Choroid plexus epithelial cell (primary cell): Measurements from ENCODE around the gene GSS.

ENCODE experiments used
- DNase-seq: peaks from one replicate; pipeline ENCODE4 v3.0.0-alpha.2; 2010; ENCODE audit warnings: low read depth
- H3K4me3 ChIP-seq: 2 replicates; pipeline ENCODE4 v1.5.1; 2011; ENCODE audit warnings: low read depth, mild to moderate bottlenecking, control low read depth, low read length, moderate library complexity
- CTCF ChIP-seq: conservative IDR thresholded peaks from 2 replicates; pipeline ENCODE4 v1.5.1; 2011; ENCODE audit warnings: low read depth, mild to moderate bottlenecking, control low read depth, inconsistent platforms, low read length, moderate library complexity

The GSS gene

GRCh38 chr20:34967421-34967820 is 11.8 kb upstream of the GSS start:
- no peak for TF ChIP-seq CTCF
- H3K4me3 ChIP-seq: no peak overlapping the region
- no peak for DNase-seq

DNA sequence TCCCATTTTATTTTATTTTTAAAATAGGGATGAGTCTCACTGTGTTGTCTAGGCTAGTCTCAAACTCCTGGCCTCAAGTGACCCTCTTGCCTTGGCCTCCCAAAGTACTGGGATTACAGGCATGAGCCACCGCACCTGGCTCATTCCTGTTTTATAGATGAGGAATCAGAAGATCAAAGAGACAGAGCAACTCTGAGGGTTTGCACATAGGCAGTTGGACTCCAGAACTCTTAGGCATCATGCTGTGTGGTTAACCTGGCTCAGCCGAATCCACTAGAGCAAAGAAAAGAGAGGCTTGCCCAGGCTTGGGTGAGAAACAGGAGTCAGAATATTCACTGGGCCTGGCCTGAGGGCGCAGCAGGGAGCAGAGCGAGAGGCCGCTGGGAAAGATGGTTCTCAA is 9.4 kb upstream of the GSS start:
- no peak for DNase-seq
- no peak for TF ChIP-seq CTCF

DNA sequence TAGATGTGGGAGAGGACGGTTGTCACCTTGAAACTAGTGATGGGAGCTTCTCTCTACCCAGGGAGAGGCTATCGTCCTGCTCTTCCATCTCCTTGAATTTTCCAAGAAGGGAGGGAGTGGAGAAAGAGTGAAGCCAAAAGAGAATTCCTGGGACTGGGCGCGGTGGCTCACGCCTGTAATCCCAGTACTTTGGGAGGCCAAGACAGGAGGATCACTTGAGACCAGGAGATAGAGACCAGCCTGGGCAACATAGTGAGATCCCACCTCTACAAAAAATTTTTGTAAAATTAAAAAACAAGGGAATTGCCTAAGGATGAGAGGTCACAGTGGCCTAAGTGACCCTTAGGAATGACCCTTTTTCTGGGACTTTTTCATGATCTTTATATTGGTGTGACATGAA is 8.9 kb upstream of the GSS start:
- TF ChIP-seq CTCF: no peak
- DNase-seq: no peak
- no peak overlapping the region for H3K4me3 ChIP-seq

More for the DNA sequence above, 9.4 kb upstream of the GSS start:
- no peak overlapping the region for H3K4me3 ChIP-seq

GRCh38 chr20:34956751-34957472 is 1.3 kb upstream of the GSS start:
- DNase-seq: no peak
- no peak for TF ChIP-seq CTCF
- no peak overlapping the region for H3K4me3 ChIP-seq

GRCh38 chr20:34956041-34956458 is 444 bp upstream of the GSS start:
- DNase-seq: no peak
- H3K4me3 ChIP-seq: peak overlapping the region; percentile 84
- no peak for TF ChIP-seq CTCF

GRCh38 chr20:34954904-34955230 is 739 bp downstream of the GSS start:
- H3K4me3 ChIP-seq: peak overlapping the region; percentile 84
- TF ChIP-seq CTCF: no peak
- DNase-seq: peak; percentile 30

DNA sequence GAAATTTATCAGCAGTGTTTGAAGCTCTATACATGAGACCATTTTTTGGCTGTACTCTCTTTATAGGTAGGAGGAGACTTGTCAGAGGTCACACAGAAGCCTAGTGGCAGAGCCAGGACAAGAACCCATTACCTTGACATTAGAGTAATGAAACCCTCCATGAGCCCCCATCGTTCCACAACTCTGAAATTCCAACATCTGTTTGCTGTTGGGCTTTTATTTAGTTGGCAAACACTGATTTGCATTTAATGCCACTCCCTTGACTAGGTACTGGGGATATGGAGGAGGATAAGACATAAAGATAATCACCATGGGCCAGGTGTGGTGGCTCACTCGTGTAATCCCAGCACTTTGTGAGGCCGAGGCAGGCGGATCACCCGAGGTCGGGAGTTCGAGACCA is 1.6 kb downstream of the GSS start:
- no peak for TF ChIP-seq CTCF
- H3K4me3 ChIP-seq: no peak overlapping the region
- no peak for DNase-seq
